GM12878 (cell line): ENCODE measurements around the gene CINP. TPM values are rescaled to one million over a fixed set of nuclear protein-coding genes. Genes with fewer than 3 reads are reported as not detected.

Source experiments
- CHD4 ChIP-seq: fragments of 200-600 bp; sonication (generic); IDR thresholded peaks from 2 replicates; pipeline ENCODE4 v1.6.1; 2016; ENCODE audit warnings: mild to moderate bottlenecking
- EGR1 ChIP-seq, 2 experiments: IDR thresholded peaks; 1 replicate in 1 of 2; 2 replicates in 1 of 2; pipeline ENCODE4 v1.6.1; 2011 to 2012; ENCODE audit warnings: low read depth in 2 of 2, low read length in 2 of 2, borderline replicate concordance in 1 of 2, mild to moderate bottlenecking in 1 of 2, moderate library complexity in 1 of 2
- ELK1 ChIP-seq: IDR thresholded peaks from 2 replicates; pipeline ENCODE4 v1.6.1; 2012; ENCODE audit warnings: low read depth, low read length, improper control_type of control experiment
- ESRRA ChIP-seq: IDR thresholded peaks from 2 replicates; pipeline ENCODE4 v1.6.1; 2012; ENCODE audit warnings: mild to moderate bottlenecking, low read length, improper control_type of control experiment
- FOS ChIP-seq: IDR thresholded peaks from 3 replicates; pipeline ENCODE4 v1.6.1; 2011; ENCODE audit warnings: borderline replicate concordance; ENCODE audit not compliant: insufficient read length; ENCODE audit errors: extremely low read depth
- HSF1 ChIP-seq: fragments of 150-350 bp; IDR thresholded peaks from 2 replicates; pipeline ENCODE4 v1.6.1; 2014; ENCODE audit warnings: mild to moderate bottlenecking, low read depth, low read length
- IKZF1 ChIP-seq: fragments of 450-650 bp; conservative IDR thresholded peaks from 2 replicates; pipeline ENCODE4 v1.6.1; 2017; ENCODE audit warnings: antibody characterized with exemption, mild to moderate bottlenecking
- IKZF2 ChIP-seq, 2 experiments: fragments of 450-650 bp; IDR thresholded peaks; 2 replicates each; pipeline ENCODE4 v1.6.1; 2017; ENCODE audit warnings: mild to moderate bottlenecking in 2 of 2, moderate library complexity in 2 of 2
- IRF5 ChIP-seq: fragments of 450-650 bp; IDR thresholded peaks from 2 replicates; pipeline ENCODE4 v1.6.1; 2017; ENCODE audit warnings: borderline replicate concordance
- KLF5 ChIP-seq: fragments of 450-650 bp; IDR thresholded peaks from 2 replicates; pipeline ENCODE4 v1.6.1; 2014; ENCODE audit warnings: mild to moderate bottlenecking; ENCODE audit not compliant: partially characterized antibody
- MEF2A ChIP-seq: IDR thresholded peaks from 2 replicates; pipeline ENCODE4 v1.6.1; 2011; ENCODE audit warnings: low read depth, mild to moderate bottlenecking, low read length, moderate library complexity; ENCODE audit not compliant: insufficient read depth
- NFYB ChIP-seq: IDR thresholded peaks from 2 replicates; pipeline ENCODE4 v1.6.1; 2011; ENCODE audit warnings: low read depth, mild to moderate bottlenecking, low read length, improper control_type of control experiment, moderate library complexity; ENCODE audit not compliant: insufficient read depth
- NR2C1 ChIP-seq: fragments of 450-650 bp; IDR thresholded peaks from 2 replicates; pipeline ENCODE4 v1.6.1; 2017; ENCODE audit warnings: antibody characterized with exemption, mild to moderate bottlenecking, moderate library complexity
- POLR2AphosphoS5 ChIP-seq: IDR thresholded peaks from 2 replicates; pipeline ENCODE4 v1.6.1; 2011; ENCODE audit warnings: mild to moderate bottlenecking, low read length, inconsistent platforms
- POU2F2 ChIP-seq: IDR thresholded peaks from 3 replicates; pipeline ENCODE4 v1.6.1; 2011; ENCODE audit warnings: low read depth, mild to moderate bottlenecking, low read length, borderline replicate concordance
- RAD21 ChIP-seq: IDR thresholded peaks from 2 replicates; pipeline ENCODE4 v1.6.1; 2011; ENCODE audit warnings: mild to moderate bottlenecking, low read depth, low read length, moderate library complexity; ENCODE audit not compliant: insufficient read depth
- RB1 ChIP-seq: fragments of 450-650 bp; formaldehyde crosslinking; IDR thresholded peaks from 2 replicates; pipeline ENCODE4 v1.6.1; 2017; ENCODE audit warnings: mild to moderate bottlenecking, borderline replicate concordance
- RBBP5 ChIP-seq: fragments of 200-600 bp; sonication (generic); conservative IDR thresholded peaks from 2 replicates; pipeline ENCODE4 v1.6.1; 2016
- SIN3A ChIP-seq: IDR thresholded peaks from 2 replicates; pipeline ENCODE4 v1.6.1; 2012; ENCODE audit warnings: low read depth, low read length, improper control_type of control experiment
- SMAD1 ChIP-seq: fragments of 450-650 bp; IDR thresholded peaks from 2 replicates; pipeline ENCODE4 v1.6.1; 2018; ENCODE audit warnings: mild to moderate bottlenecking, low read depth; ENCODE audit not compliant: partially characterized antibody
- SMAD5 ChIP-seq: IDR thresholded peaks from 2 replicates; pipeline ENCODE4 v1.6.1; 2016; ENCODE audit warnings: antibody characterized with exemption, low read depth
- SMARCA5 ChIP-seq: fragments of 450-650 bp; IDR thresholded peaks from 2 replicates; pipeline ENCODE4 v1.6.1; 2017; ENCODE audit warnings: mild to moderate bottlenecking
- SP1 ChIP-seq: IDR thresholded peaks from one replicate; pipeline ENCODE4 v1.6.1; 2011; ENCODE audit warnings: low read depth, low read length
- YY1 ChIP-seq: IDR thresholded peaks from 2 replicates; pipeline ENCODE4 v1.6.1; 2011; ENCODE audit warnings: low read depth, mild to moderate bottlenecking, low read length
- ZNF622 ChIP-seq: fragments of 450-650 bp; IDR thresholded peaks from 2 replicates; pipeline ENCODE4 v1.6.1; 2017; ENCODE audit warnings: mild to moderate bottlenecking, inconsistent platforms
- ZSCAN29 ChIP-seq: fragments of 450-650 bp; IDR thresholded peaks from 2 replicates; pipeline ENCODE4 v1.6.1; 2017; ENCODE audit warnings: mild to moderate bottlenecking, moderate library complexity
- polyA plus RNA-seq, 11 experiments: library from polyadenylated mRNA; depleted of rRNA in 4 of 11; unstranded in 6 of 11; stranded (reverse) in 5 of 11; fragments of >200 nt; fragmentation: Nextera tagmentation in 4 of 11; fragmentation: Illumina TruSeq in 1 of 11; extraction: Ambion mirVana in 4 of 11; extraction: Trizol in 1 of 11; gene quantifications; 1 replicate in 1 of 11; 2 replicates in 10 of 11; pipeline versions ENCODE4 v1.2.1 to v1.2.3, GENCODE V29; 2011 to 2016; ENCODE audit warnings: inconsistent platforms in 2 of 11, missing spikeins in 2 of 11, low read depth in 1 of 11
- total RNA-seq, 4 experiments: library from RNA; depleted of rRNA in 3 of 4; stranded (reverse); fragments of >200 nt in 3 of 4; fragmentation: Illumina TruSeq in 1 of 4; extraction: Trizol in 1 of 4; gene quantifications; 2 replicates each; pipeline versions ENCODE4 v1.2.1 to v1.2.3, GENCODE V29; 2013 to 2021

Gene CINP
- total and polyA plus RNA-seq, 10 of the 15 experiments (the other 5 are each of a cell fraction or from before 2014, with no cell fraction given), result 45.4 to 73.3 (median 52.9) TPM

GRCh38 chr14:102362545-102363181, at the start of gene CINP, which contains the start of gene TECPR2 (continued):
- TF ChIP-seq SIN3A (peak; percentile 87), IKZF1 (peak; percentile 77), RB1 (no peak), POU2F2 (0 out of 3 replicates have a peak, but pooled peaks have one; percentile 22), MEF2A (0 out of 2 replicates have a peak, but pooled peaks have one; percentile 58), FOS (no peak), ELK1 (0 out of 2 replicates have a peak, but pooled peaks have one; percentile 40), SMAD1 (peak; percentile 33), RAD21 (no peak), EGR1 (IDR thresholded peaks at IDR 0.05; ENCODE audit: borderline replicate concordance in 1 of 2, low read depth in 2 of 2, low read length in 2 of 2) (peak in 1 of 2 experiments; percentile 51; a peak in 1 of 3 replicates), IKZF2 (IDR thresholded peaks at IDR 0.05) (no peak), ZNF622 (no peak), ESRRA (peak; percentile 35; the same call in 1 of the 2 replicates), YY1 (peak; percentile 68; the same call in 1 of the 2 replicates), RBBP5 (no peak), IRF5 (no peak), SP1 (no peak), SMAD5 (peak; percentile 53; the same call in 1 of the 2 replicates), NFYB (no peak), HSF1 (no peak), NR2C1 (no peak), ZSCAN29 (no peak), POLR2AphosphoS5 (peak; percentile 93), SMARCA5 (no peak), KLF5 (no peak), CHD4 (no peak)
